OCI-LY7 (cell line): ENCODE results near the gene FOXC2. TPM values are rescaled to one million over a fixed set of nuclear protein-coding genes. Genes with fewer than 3 reads are reported as not detected.

Experiments
- BruUV-seq: library from RNA; stranded (reverse); fragments of 400-500 nt; replicated peaks from 2 replicates; lab custom pipeline; 2021; lab: Mats Ljungman, UMichigan
- CTCF ChIA-PET: fragments of 300-600 bp; sonication (Branson Sonifier 250); formaldehyde crosslinking; loops from one replicate; lab custom pipeline; 2022; ENCODE audit warnings: antibody characterized with exemption; ENCODE audit not compliant: unreplicated experiment; lab: Charles Lee
- POLR2A ChIA-PET: fragments of 300-600 bp; sonication (Branson Sonifier 250); formaldehyde crosslinking; loops from one replicate; lab custom pipeline; 2022; ENCODE audit warnings: antibody characterized with exemption; lab: Charles Lee
- DNase-seq: peaks from one replicate; pipeline ENCODE4 v3.0.0-alpha.2; 2015; ENCODE audit warnings: low spot score
- H2AFZ ChIP-seq: fragments of 200-600 bp; sonication (generic), shearing (Covaris generic); 2 replicates; pipeline ENCODE4 v1.6.1; 2014; ENCODE audit warnings: mild to moderate bottlenecking, antibody characterized with exemption, low read length, moderate library complexity
- H3K27ac ChIP-seq: fragments of 200-600 bp; sonication (generic); 2 replicates; pipeline ENCODE4 v1.5.1; 2014; ENCODE audit warnings: mixed run types, low read depth, mild to moderate bottlenecking, moderate library complexity, low read length, inconsistent platforms; ENCODE audit not compliant: poor library complexity, severe bottlenecking
- H3K36me3 ChIP-seq: fragments of 200-600 bp; sonication (generic); 2 replicates; pipeline ENCODE4 v1.6.1; 2014; ENCODE audit warnings: mild to moderate bottlenecking, antibody characterized with exemption, low read length, moderate library complexity, mixed read lengths; ENCODE audit not compliant: insufficient read depth
- H3K4me1 ChIP-seq: fragments of 200-600 bp; sonication (generic); 2 replicates; pipeline ENCODE4 v1.5.1; 2014; ENCODE audit warnings: mild to moderate bottlenecking, low read length; ENCODE audit not compliant: insufficient read depth, poor library complexity, severe bottlenecking
- H3K4me2 ChIP-seq: fragments of 200-600 bp; sonication (generic); 2 replicates; pipeline ENCODE4 v1.6.1; 2014; ENCODE audit warnings: mild to moderate bottlenecking, low read length
- H3K4me3 ChIP-seq: fragments of 200-600 bp; sonication (generic); 2 replicates; pipeline ENCODE4 v1.5.1; 2014; ENCODE audit warnings: mild to moderate bottlenecking, low read depth, low read length; ENCODE audit not compliant: poor library complexity, severe bottlenecking
- H3K79me2 ChIP-seq: fragments of 200-600 bp; sonication (generic); 2 replicates; pipeline ENCODE4 v1.6.1; 2016; ENCODE audit warnings: low read depth, mild to moderate bottlenecking, low read length, moderate library complexity, mixed read lengths; ENCODE audit not compliant: insufficient read depth
- H3K9me2 ChIP-seq: fragments of 200-600 bp; sonication (generic); 2 replicates; pipeline ENCODE4 v1.6.1; 2016; ENCODE audit warnings: mild to moderate bottlenecking, low read length, mixed read lengths; ENCODE audit not compliant: insufficient read depth
- H3K9me3 ChIP-seq: fragments of 200-600 bp; sonication (generic); 2 replicates; pipeline ENCODE4 v1.6.1; 2014; ENCODE audit warnings: mild to moderate bottlenecking, mixed run types, low read length, mixed read lengths
- H4K20me1 ChIP-seq: fragments of 200-600 bp; sonication (generic); 2 replicates; pipeline ENCODE4 v1.6.1; 2014; ENCODE audit warnings: mild to moderate bottlenecking, antibody characterized with exemption, low read length, moderate library complexity, mixed read lengths; ENCODE audit not compliant: insufficient read depth
- EZH2phosphoT487 ChIP-seq: fragments of 200-600 bp; sonication (generic); IDR thresholded peaks from 2 replicates; pipeline ENCODE4 v1.6.1; 2018; ENCODE audit warnings: low read depth, borderline replicate concordance, mild to moderate bottlenecking, mixed run types, antibody characterized with exemption, low read length, moderate library complexity, mixed read lengths
- intact Hi-C: fragments of 100-400 bp; cut with micrococcal nuclease; formaldehyde crosslinking; loops from one replicate; pipeline ENCODE4 v1.10.0; 2022; ENCODE audit not compliant: unreplicated experiment
- total RNA-seq, 2 experiments: library from RNA; depleted of rRNA in 1 of 2; stranded (reverse); fragments of >200 nt in 1 of 2; shearing (Covaris generic) in 1 of 2; gene quantifications; 2 replicates each; pipeline ENCODE4 v1.2.3, GENCODE V29; 2014 to 2022
- TF ChIP-seq, protein P1 (sequence below): fragments of 200-600 bp; sonication (generic); conservative IDR thresholded peaks from 2 replicates; pipeline ENCODE4 v1.5.1; 2014; ENCODE audit warnings: mild to moderate bottlenecking, antibody characterized with exemption, low read length, moderate library complexity, mixed read lengths

Gene FOXC2
- total RNA-seq, 2 experiments from 2014 or later = not detected

DNA sequence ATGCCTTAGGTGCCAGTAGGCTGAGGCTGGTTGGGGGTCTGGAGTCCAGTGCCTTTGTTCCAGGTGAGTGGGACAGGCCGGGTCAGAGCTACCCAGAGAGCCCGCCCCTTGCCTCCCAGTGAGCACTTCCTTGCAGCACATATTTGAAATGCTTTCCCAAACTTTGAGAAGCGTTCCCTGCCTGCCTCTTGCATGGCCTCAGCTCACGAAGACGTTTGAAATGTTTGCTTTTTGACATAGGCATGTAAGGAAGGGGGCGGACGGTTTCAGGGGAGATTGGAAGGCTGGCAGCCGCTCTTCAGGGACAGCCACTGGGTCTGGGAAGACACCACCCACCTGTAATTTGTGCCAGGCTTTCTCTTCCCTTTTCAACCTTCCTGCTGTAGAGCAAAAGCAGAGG lies 6.6 kb downstream of the FOXC2 start:
- ChIA-PET CTCF (no interaction called here), POLR2A (no interaction called here)
- intact Hi-C loops = no loop called here
- H3K9me3 ChIP-seq = no peaks in the 10 kb centered on the region
- H3K36me3 ChIP-seq = no peaks in the 10 kb centered on the region
- no TSS peak for BruUV-seq
- no peaks in the 10 kb centered on the region for H4K20me1 ChIP-seq
- no peaks in the 10 kb centered on the region for H3K79me2 ChIP-seq
- H2AFZ ChIP-seq = no peak overlapping the region
- no peak for DNase-seq
- no peaks in the 10 kb centered on the region for H3K9me2 ChIP-seq
- H3K4me1 ChIP-seq = peaks cover 30% of the 10 kb centered on the region
- H3K4me2 ChIP-seq = no peak overlapping the region; the same call in 1 of the 2 replicates
- H3K27ac ChIP-seq = no peak overlapping the region
- H3K4me3 ChIP-seq = no peak overlapping the region
- TF ChIP-seq, protein P1, sequence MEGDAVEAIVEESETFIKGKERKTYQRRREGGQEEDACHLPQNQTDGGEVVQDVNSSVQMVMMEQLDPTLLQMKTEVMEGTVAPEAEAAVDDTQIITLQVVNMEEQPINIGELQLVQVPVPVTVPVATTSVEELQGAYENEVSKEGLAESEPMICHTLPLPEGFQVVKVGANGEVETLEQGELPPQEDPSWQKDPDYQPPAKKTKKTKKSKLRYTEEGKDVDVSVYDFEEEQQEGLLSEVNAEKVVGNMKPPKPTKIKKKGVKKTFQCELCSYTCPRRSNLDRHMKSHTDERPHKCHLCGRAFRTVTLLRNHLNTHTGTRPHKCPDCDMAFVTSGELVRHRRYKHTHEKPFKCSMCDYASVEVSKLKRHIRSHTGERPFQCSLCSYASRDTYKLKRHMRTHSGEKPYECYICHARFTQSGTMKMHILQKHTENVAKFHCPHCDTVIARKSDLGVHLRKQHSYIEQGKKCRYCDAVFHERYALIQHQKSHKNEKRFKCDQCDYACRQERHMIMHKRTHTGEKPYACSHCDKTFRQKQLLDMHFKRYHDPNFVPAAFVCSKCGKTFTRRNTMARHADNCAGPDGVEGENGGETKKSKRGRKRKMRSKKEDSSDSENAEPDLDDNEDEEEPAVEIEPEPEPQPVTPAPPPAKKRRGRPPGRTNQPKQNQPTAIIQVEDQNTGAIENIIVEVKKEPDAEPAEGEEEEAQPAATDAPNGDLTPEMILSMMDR = no peak
- TF ChIP-seq EZH2phosphoT487 = no peak

DNA sequence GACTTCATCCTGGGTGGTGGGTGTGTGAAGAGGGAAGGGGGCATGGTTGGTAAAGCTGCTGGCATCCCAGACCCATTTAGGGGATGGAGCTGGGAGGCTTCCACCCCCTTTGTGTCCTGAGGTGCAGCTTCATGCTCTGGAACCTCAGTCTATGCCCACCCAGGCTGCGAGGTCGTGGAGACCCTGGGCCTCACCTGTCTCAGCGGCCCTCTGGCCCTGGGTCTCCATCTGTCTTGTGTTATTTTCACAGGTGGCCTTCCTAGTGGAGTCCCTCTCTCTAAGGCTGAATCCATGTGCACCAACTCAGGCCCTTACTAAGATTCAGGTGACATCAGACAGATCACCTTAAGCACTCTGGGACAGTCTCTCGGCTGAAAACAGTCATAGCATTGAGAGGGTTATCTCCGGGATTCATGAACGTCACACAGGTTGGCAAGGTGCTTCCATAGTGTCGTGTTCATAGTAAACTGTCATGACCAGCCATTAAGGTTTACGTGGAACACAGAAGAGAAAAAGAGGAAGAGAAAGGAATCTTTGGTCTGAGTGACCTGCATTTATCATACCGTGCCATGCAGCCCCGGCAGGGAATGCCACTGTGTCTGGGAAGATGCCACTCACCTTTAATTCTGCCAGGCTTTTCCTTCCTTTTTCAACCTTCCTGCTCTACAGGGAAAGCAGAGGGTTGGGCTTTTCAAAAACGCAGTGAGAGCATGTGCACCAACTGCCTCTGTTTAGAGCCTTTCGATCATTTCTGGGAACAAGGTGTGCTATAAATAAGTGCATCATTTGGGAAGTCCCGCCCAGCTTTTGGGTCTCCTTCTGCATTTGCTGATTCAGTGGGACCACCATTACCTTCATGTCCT lies 7.2 kb downstream of the FOXC2 start:
- Histone ChIP-seq H3K27ac (no peak overlapping the region), H2AFZ (no peak overlapping the region), H3K4me3 (no peak overlapping the region), H3K9me2 (no peaks in the 10 kb centered on the region), H3K36me3 (no peaks in the 10 kb centered on the region), H4K20me1 (no peaks in the 10 kb centered on the region), H3K9me3 (no peaks in the 10 kb centered on the region), H3K79me2 (no peaks in the 10 kb centered on the region), H3K4me1 (peaks cover 30% of the 10 kb centered on the region), H3K4me2 (no peak overlapping the region; the same call in 1 of the 2 replicates)
- POLR2A ChIA-PET = interaction anchor here (1.0 kb wide), 1 partner anchor 9 kb away, joined by 3 read pairs; no protein-coding TSS in a partner anchor
- TF ChIP-seq, protein P1 = no peak
- TF ChIP-seq EZH2phosphoT487 = no peak
- intact Hi-C loops = no loop called here
- no TSS peak for BruUV-seq
- CTCF ChIA-PET = no interaction called here
- DNase-seq = no peak

DNA sequence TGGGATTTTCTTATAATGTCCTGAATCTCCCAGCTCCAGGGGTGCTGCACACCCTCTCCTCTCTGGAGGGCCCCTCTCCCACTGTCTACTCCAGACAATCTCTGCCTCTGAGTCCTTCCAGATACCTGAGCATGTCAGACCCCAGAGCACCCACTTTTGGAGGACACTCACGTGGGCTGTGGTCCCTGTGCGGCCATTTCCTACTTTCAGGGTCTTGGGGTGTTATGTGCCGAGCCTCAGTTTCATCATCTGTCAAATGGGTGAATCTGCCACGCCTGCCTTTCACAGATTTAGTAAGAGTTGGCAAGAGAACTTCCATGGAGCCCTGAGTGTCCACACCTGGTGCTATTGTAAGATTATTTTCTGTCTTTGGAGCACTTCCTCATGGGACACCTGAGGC lies 8.0 kb downstream of the FOXC2 start:
- Histone ChIP-seq H3K4me1 (peaks cover 27% of the 10 kb centered on the region), H3K27ac (no peak overlapping the region), H3K4me3 (no peak overlapping the region), H2AFZ (no peak overlapping the region), H3K79me2 (no peaks in the 10 kb centered on the region), H3K36me3 (no peaks in the 10 kb centered on the region), H4K20me1 (no peaks in the 10 kb centered on the region), H3K9me2 (no peaks in the 10 kb centered on the region), H3K9me3 (no peaks in the 10 kb centered on the region), H3K4me2 (no peak overlapping the region)
- no peak for DNase-seq
- BruUV-seq = no TSS peak
- POLR2A ChIA-PET = interaction anchor here (1.0 kb wide), 1 partner anchor 10 kb away, joined by 3 read pairs; no protein-coding TSS in a partner anchor
- TF ChIP-seq, protein P1 = no peak
- TF ChIP-seq EZH2phosphoT487 = no peak
- intact Hi-C loops = no loop called here
- CTCF ChIA-PET = no interaction called here
